K562 (cell line): Measurements from ENCODE around the gene CPE. TPM values are rescaled to one million over a fixed set of nuclear protein-coding genes. Genes with fewer than 3 reads are reported as not detected.
A peak's percentile ranks its signal among the peaks of the same experiment; 100 is the strongest.

ENCODE experiments used
- polyA plus RNA-seq, 8 experiments: library from polyadenylated mRNA; depleted of rRNA in 4 of 8; stranded (reverse) in 5 of 8; unstranded in 3 of 8; fragments of >200 nt; fragmentation: Nextera tagmentation in 2 of 8; fragmentation: Illumina TruSeq in 1 of 8; extraction: Ambion mirVana in 2 of 8; extraction: Trizol in 1 of 8; gene quantifications; 2 replicates each; pipeline versions ENCODE4 v1.2.1 to v1.2.3, GENCODE V29; 2011 to 2014; ENCODE audit warnings: inconsistent platforms in 1 of 8, missing spikeins in 1 of 8
- total RNA-seq, 7 experiments: library from RNA; depleted of rRNA in 6 of 7; stranded (reverse); fragments of >200 nt in 6 of 7; fragmentation: Illumina TruSeq in 2 of 7; extraction: Trizol in 2 of 7; gene quantifications; 2 replicates each; pipeline versions ENCODE4 v1.2.1 to v1.2.3, GENCODE V29; 2011 to 2021; ENCODE audit warnings: low replicate concordance in 1 of 7
- TF ChIP-seq, protein P1 (sequence below): fragments of 450-650 bp; IDR thresholded peaks from 2 replicates; pipeline ENCODE4 v1.6.1; 2016; ENCODE audit warnings: mild to moderate bottlenecking, moderate library complexity

Gene CPE
- total and polyA plus RNA-seq, 9 of the 15 experiments (the other 6 are each of a cell fraction or from before 2014, with no cell fraction given), result 0.04 to 0.16 (median 0.06) TPM; not detected in 4

DNA sequence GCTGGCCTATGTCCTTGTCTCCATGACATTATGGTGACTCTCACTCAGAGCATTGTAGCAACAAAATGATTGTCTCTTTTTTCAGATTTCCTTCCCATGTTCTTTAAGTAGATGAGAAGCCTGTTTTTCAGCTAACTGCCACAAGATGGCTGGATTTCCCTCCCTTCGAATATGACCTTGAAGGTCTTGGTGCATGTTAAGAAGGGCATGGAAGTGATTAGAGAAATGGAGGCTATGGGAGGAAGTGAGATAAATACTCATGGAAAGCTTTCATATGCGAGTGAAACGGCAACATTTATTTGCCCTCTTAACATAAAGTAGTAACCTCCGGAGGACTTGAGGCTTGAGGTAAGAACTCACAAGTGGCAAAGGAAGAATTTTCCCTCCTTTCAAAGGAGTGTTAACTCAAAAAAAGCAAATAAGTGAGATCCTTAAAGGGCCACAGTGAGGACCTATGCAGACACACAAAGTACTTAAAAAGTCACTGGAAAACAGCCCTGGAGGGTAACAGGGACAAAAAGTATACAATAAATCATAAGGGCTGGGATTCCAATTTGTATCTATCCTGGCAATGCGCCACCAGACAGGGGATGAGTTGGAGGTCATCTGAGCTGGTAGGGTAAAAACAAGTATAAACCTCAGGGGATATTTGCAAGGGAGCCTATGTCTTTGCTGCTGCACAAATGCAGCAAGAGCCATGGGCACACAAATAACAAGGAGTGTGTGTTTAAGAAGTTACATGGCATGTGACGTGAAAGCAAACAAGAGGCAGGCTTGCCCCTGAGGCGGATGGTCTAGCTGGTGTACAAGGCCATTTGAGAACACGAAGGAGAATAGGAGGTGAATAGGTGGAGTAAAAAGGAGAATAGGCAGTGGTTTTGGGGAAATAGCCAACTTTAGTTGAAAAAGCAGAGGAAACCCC, 96.2 kb downstream of the CPE start (continued):
- TF ChIP-seq, protein P1, sequence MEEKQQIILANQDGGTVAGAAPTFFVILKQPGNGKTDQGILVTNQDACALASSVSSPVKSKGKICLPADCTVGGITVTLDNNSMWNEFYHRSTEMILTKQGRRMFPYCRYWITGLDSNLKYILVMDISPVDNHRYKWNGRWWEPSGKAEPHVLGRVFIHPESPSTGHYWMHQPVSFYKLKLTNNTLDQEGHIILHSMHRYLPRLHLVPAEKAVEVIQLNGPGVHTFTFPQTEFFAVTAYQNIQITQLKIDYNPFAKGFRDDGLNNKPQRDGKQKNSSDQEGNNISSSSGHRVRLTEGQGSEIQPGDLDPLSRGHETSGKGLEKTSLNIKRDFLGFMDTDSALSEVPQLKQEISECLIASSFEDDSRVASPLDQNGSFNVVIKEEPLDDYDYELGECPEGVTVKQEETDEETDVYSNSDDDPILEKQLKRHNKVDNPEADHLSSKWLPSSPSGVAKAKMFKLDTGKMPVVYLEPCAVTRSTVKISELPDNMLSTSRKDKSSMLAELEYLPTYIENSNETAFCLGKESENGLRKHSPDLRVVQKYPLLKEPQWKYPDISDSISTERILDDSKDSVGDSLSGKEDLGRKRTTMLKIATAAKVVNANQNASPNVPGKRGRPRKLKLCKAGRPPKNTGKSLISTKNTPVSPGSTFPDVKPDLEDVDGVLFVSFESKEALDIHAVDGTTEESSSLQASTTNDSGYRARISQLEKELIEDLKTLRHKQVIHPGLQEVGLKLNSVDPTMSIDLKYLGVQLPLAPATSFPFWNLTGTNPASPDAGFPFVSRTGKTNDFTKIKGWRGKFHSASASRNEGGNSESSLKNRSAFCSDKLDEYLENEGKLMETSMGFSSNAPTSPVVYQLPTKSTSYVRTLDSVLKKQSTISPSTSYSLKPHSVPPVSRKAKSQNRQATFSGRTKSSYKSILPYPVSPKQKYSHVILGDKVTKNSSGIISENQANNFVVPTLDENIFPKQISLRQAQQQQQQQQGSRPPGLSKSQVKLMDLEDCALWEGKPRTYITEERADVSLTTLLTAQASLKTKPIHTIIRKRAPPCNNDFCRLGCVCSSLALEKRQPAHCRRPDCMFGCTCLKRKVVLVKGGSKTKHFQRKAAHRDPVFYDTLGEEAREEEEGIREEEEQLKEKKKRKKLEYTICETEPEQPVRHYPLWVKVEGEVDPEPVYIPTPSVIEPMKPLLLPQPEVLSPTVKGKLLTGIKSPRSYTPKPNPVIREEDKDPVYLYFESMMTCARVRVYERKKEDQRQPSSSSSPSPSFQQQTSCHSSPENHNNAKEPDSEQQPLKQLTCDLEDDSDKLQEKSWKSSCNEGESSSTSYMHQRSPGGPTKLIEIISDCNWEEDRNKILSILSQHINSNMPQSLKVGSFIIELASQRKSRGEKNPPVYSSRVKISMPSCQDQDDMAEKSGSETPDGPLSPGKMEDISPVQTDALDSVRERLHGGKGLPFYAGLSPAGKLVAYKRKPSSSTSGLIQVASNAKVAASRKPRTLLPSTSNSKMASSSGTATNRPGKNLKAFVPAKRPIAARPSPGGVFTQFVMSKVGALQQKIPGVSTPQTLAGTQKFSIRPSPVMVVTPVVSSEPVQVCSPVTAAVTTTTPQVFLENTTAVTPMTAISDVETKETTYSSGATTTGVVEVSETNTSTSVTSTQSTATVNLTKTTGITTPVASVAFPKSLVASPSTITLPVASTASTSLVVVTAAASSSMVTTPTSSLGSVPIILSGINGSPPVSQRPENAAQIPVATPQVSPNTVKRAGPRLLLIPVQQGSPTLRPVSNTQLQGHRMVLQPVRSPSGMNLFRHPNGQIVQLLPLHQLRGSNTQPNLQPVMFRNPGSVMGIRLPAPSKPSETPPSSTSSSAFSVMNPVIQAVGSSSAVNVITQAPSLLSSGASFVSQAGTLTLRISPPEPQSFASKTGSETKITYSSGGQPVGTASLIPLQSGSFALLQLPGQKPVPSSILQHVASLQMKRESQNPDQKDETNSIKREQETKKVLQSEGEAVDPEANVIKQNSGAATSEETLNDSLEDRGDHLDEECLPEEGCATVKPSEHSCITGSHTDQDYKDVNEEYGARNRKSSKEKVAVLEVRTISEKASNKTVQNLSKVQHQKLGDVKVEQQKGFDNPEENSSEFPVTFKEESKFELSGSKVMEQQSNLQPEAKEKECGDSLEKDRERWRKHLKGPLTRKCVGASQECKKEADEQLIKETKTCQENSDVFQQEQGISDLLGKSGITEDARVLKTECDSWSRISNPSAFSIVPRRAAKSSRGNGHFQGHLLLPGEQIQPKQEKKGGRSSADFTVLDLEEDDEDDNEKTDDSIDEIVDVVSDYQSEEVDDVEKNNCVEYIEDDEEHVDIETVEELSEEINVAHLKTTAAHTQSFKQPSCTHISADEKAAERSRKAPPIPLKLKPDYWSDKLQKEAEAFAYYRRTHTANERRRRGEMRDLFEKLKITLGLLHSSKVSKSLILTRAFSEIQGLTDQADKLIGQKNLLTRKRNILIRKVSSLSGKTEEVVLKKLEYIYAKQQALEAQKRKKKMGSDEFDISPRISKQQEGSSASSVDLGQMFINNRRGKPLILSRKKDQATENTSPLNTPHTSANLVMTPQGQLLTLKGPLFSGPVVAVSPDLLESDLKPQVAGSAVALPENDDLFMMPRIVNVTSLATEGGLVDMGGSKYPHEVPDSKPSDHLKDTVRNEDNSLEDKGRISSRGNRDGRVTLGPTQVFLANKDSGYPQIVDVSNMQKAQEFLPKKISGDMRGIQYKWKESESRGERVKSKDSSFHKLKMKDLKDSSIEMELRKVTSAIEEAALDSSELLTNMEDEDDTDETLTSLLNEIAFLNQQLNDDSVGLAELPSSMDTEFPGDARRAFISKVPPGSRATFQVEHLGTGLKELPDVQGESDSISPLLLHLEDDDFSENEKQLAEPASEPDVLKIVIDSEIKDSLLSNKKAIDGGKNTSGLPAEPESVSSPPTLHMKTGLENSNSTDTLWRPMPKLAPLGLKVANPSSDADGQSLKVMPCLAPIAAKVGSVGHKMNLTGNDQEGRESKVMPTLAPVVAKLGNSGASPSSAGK, result peak; percentile 45
- TF ChIP-seq, all 486 proteins: peak for 12
